ENCODE measurements around the gene NEGR1.

NEGR1 gene

GRCh38 chr1:71464016-71464415 lies 818.3 kb downstream of the NEGR1 start:
- Mint-ChIP-seq H3K4me1 (no peaks in the 10 kb centered on the region), H3K36me3 (no peaks in the 10 kb centered on the region), H3K4me3 (no peak overlapping the region), H3K27ac (no peak overlapping the region), H3K9me3 (no peaks in the 10 kb centered on the region), H3K27me3 (no peaks in the 10 kb centered on the region)
- CTCF ChIA-PET, result no interaction called here
- DNase-seq, result no peak

- no peaks in the 10 kb centered on the region for H3K27me3 Mint-ChIP-seq
Measured at GRCh38 chr1:71463144-71463543, 819.2 kb downstream of the NEGR1 start.

GRCh38 chr1:71462247-71462646 lies 820.1 kb downstream of the NEGR1 start:
- no peaks in the 10 kb centered on the region for H3K4me1 Mint-ChIP-seq
- CTCF ChIA-PET, result no interaction called here
- no peaks in the 10 kb centered on the region for H3K9me3 Mint-ChIP-seq
- no peak overlapping the region for H3K4me3 Mint-ChIP-seq
- H3K27me3 Mint-ChIP-seq, result no peaks in the 10 kb centered on the region
- no peak overlapping the region for H3K27ac Mint-ChIP-seq
- no peaks in the 10 kb centered on the region for H3K36me3 Mint-ChIP-seq
- DNase-seq, result no peak

More at GRCh38 chr1:71463144-71463543, 819.2 kb downstream of the NEGR1 start:
- Mint-ChIP-seq H3K4me1 (no peaks in the 10 kb centered on the region), H3K4me3 (no peak overlapping the region), H3K27ac (no peak overlapping the region), H3K36me3 (no peaks in the 10 kb centered on the region), H3K9me3 (no peaks in the 10 kb centered on the region)
- CTCF ChIA-PET, result no interaction called here
- DNase-seq, result no peak

GRCh38 chr1:71461416-71461815 lies 820.9 kb downstream of the NEGR1 start:
- Mint-ChIP-seq H3K27me3 (no peaks in the 10 kb centered on the region), H3K4me1 (no peaks in the 10 kb centered on the region), H3K27ac (no peak overlapping the region), H3K4me3 (no peak overlapping the region), H3K9me3 (peaks cover under 1% of the 10 kb centered on the region), H3K36me3 (no peaks in the 10 kb centered on the region)
- no peak for DNase-seq
- CTCF ChIA-PET, result no interaction called here

GRCh38 chr1:71448444-71448843 lies 833.9 kb downstream of the NEGR1 start:
- H3K4me3 Mint-ChIP-seq, result no peak overlapping the region
- no peaks in the 10 kb centered on the region for H3K27me3 Mint-ChIP-seq
- peaks cover 1% of the 10 kb centered on the region for H3K9me3 Mint-ChIP-seq
- H3K4me1 Mint-ChIP-seq, result no peaks in the 10 kb centered on the region
- no peak overlapping the region for H3K27ac Mint-ChIP-seq
- no peaks in the 10 kb centered on the region for H3K36me3 Mint-ChIP-seq
- DNase-seq, result no peak
- CTCF ChIA-PET, result no interaction called here

GRCh38 chr1:71438626-71439025 lies 843.7 kb downstream of the NEGR1 start:
- no peak for DNase-seq
- Mint-ChIP-seq H3K4me1 (no peaks in the 10 kb centered on the region), H3K36me3 (no peaks in the 10 kb centered on the region), H3K27me3 (no peaks in the 10 kb centered on the region), H3K4me3 (no peak overlapping the region), H3K9me3 (peaks cover 3% of the 10 kb centered on the region), H3K27ac (no peak overlapping the region)
- CTCF ChIA-PET, result no interaction called here

- Mint-ChIP-seq H3K9me3 (peaks cover 6% of the 10 kb centered on the region), H3K36me3 (no peaks in the 10 kb centered on the region)
Measured at GRCh38 chr1:71435951-71436350, 846.4 kb downstream of the NEGR1 start.

GRCh38 chr1:71434240-71434639 lies 848.1 kb downstream of the NEGR1 start:
- Mint-ChIP-seq H3K27me3 (no peaks in the 10 kb centered on the region), H3K4me3 (no peak overlapping the region), H3K4me1 (no peaks in the 10 kb centered on the region), H3K27ac (no peak overlapping the region), H3K36me3 (no peaks in the 10 kb centered on the region), H3K9me3 (peaks cover 6% of the 10 kb centered on the region)
- CTCF ChIA-PET, result no interaction called here
- no peak for DNase-seq

More at GRCh38 chr1:71435951-71436350, 846.4 kb downstream of the NEGR1 start:
- Mint-ChIP-seq H3K27ac (no peak overlapping the region), H3K4me3 (no peak overlapping the region), H3K4me1 (no peaks in the 10 kb centered on the region), H3K27me3 (no peaks in the 10 kb centered on the region)
- DNase-seq, result no peak
- CTCF ChIA-PET, result no interaction called here

GRCh38 chr1:71428029-71428428 lies 854.3 kb downstream of the NEGR1 start:
- no peaks in the 10 kb centered on the region for H3K36me3 Mint-ChIP-seq
- no peak overlapping the region for H3K27ac Mint-ChIP-seq
- H3K9me3 Mint-ChIP-seq, result no peaks in the 10 kb centered on the region
- H3K4me1 Mint-ChIP-seq, result no peaks in the 10 kb centered on the region
- no peak overlapping the region for H3K4me3 Mint-ChIP-seq
- DNase-seq, result no peak
- H3K27me3 Mint-ChIP-seq, result no peaks in the 10 kb centered on the region
- CTCF ChIA-PET, result no interaction called here

GRCh38 chr1:71427066-71427465 lies 855.3 kb downstream of the NEGR1 start:
- no peaks in the 10 kb centered on the region for H3K36me3 Mint-ChIP-seq
- no peak for DNase-seq
- H3K4me1 Mint-ChIP-seq, result no peaks in the 10 kb centered on the region
- H3K9me3 Mint-ChIP-seq, result no peaks in the 10 kb centered on the region
- no peak overlapping the region for H3K27ac Mint-ChIP-seq
- no peaks in the 10 kb centered on the region for H3K27me3 Mint-ChIP-seq
- CTCF ChIA-PET, result no interaction called here
- H3K4me3 Mint-ChIP-seq, result no peak overlapping the region

GRCh38 chr1:71424536-71424935 lies 857.8 kb downstream of the NEGR1 start:
- Mint-ChIP-seq H3K36me3 (no peaks in the 10 kb centered on the region), H3K27me3 (no peaks in the 10 kb centered on the region), H3K9me3 (no peaks in the 10 kb centered on the region), H3K4me1 (no peaks in the 10 kb centered on the region), H3K27ac (no peak overlapping the region), H3K4me3 (no peak overlapping the region)
- no peak for DNase-seq
- CTCF ChIA-PET, result no interaction called here

GRCh38 chr1:71422221-71422620 lies 860.1 kb downstream of the NEGR1 start:
- Mint-ChIP-seq H3K9me3 (no peaks in the 10 kb centered on the region), H3K4me1 (no peaks in the 10 kb centered on the region), H3K36me3 (no peaks in the 10 kb centered on the region), H3K4me3 (no peak overlapping the region), H3K27me3 (no peaks in the 10 kb centered on the region), H3K27ac (no peak overlapping the region)
- CTCF ChIA-PET, result no interaction called here
- DNase-seq, result no peak

- CTCF ChIA-PET, result interaction anchor here (0.6 kb wide), 1 partner anchor 889 kb away, joined by 4 read pairs; no protein-coding TSS in a partner anchor
- Mint-ChIP-seq H3K36me3 (no peaks in the 10 kb centered on the region), H3K4me3 (no peak overlapping the region), H3K27me3 (no peaks in the 10 kb centered on the region), H3K27ac (no peak overlapping the region), H3K9me3 (no peaks in the 10 kb centered on the region), H3K4me1 (no peaks in the 10 kb centered on the region)
- DNase-seq, result no peak
Measured at GRCh38 chr1:71417421-71417820, 864.9 kb downstream of the NEGR1 start.

- H3K4me1 Mint-ChIP-seq, result no peaks in the 10 kb centered on the region
- no peak overlapping the region for H3K4me3 Mint-ChIP-seq
- no peaks in the 10 kb centered on the region for H3K36me3 Mint-ChIP-seq
- no peaks in the 10 kb centered on the region for H3K9me3 Mint-ChIP-seq
- CTCF ChIA-PET, result no interaction called here
- no peak for DNase-seq
- H3K27me3 Mint-ChIP-seq, result no peaks in the 10 kb centered on the region
- no peak overlapping the region for H3K27ac Mint-ChIP-seq
Measured at GRCh38 chr1:71414179-71414578, 868.2 kb downstream of the NEGR1 start.

GRCh38 chr1:71413441-71414175 lies 868.7 kb downstream of the NEGR1 start:
- Mint-ChIP-seq H3K27ac (no peak overlapping the region), H3K27me3 (no peaks in the 10 kb centered on the region), H3K36me3 (no peaks in the 10 kb centered on the region), H3K4me1 (no peaks in the 10 kb centered on the region), H3K9me3 (no peaks in the 10 kb centered on the region), H3K4me3 (no peak overlapping the region)
- DNase-seq, result no peak
- CTCF ChIA-PET, result no interaction called here

Measured in activated naive CD4-positive, alpha-beta T cell treated with anti-CD3 and anti-CD28 coated beads, Interleukin-2, amount 10 ng/mL, durations not matched to agents 7 days and 5 days (primary cell).